HepG2 (cell line): ENCODE results near the gene SMYD4. TPM values are rescaled to one million over a fixed set of nuclear protein-coding genes. Genes with fewer than 3 reads are reported as not detected.

Experiments
- RERE ChIP-seq: IDR thresholded peaks from 2 replicates; pipeline ENCODE4 v1.6.1; 2016; ENCODE audit warnings: low read depth, missing genetic modification reagents, missing compliant biosample characterization
- SRF ChIP-seq: IDR thresholded peaks from 2 replicates; pipeline ENCODE4 v1.6.1; 2011; ENCODE audit warnings: mild to moderate bottlenecking, low read depth, low read length, moderate library complexity
- ZFYVE20 ChIP-seq: sonication (generic); formaldehyde crosslinking; IDR thresholded peaks from 2 replicates; pipeline ENCODE4 v1.8.0; 2023; ENCODE audit warnings: low read depth, mild to moderate bottlenecking, moderate library complexity, missing genetic modification reagents, borderline replicate concordance
- ZNF337 ChIP-seq: sonication (generic); formaldehyde crosslinking; IDR thresholded peaks from 2 replicates; pipeline ENCODE4 v1.5.1; 2020; ENCODE audit warnings: missing genetic modification reagents, low read depth, mild to moderate bottlenecking, borderline replicate concordance
- polyA plus RNA-seq, 8 experiments: library from polyadenylated mRNA; depleted of rRNA in 3 of 8; stranded (reverse) in 7 of 8; unstranded in 1 of 8; fragments of >200 nt; fragmentation: Illumina TruSeq in 4 of 8; extraction: Trizol in 4 of 8; gene quantifications; 2 replicates each; pipeline versions ENCODE4 v1.2.1 to v1.2.3, GENCODE V29; 2011 to 2016; ENCODE audit warnings: low read depth in 4 of 8, missing spikeins in 1 of 8, mixed read lengths in 1 of 8; ENCODE audit not compliant: insufficient read depth in 1 of 8
- total RNA-seq, 5 experiments: library from RNA; depleted of rRNA; stranded (reverse); fragments of >200 nt; fragmentation: Illumina TruSeq; extraction: Trizol; gene quantifications; 2 replicates each; pipeline ENCODE4 v1.2.3, GENCODE V29; 2016; ENCODE audit warnings: low read depth in 1 of 5
- TF ChIP-seq, protein P1 (sequence below): fragments of 450-650 bp; IDR thresholded peaks from 2 replicates; pipeline ENCODE4 v1.6.1; 2016
- TF ChIP-seq, protein P2 (sequence below), 2 experiments: fragments of 450-650 bp in 1 of 2; sonication (generic) in 1 of 2; formaldehyde crosslinking in 1 of 2; IDR thresholded peaks; 2 replicates each; pipeline versions ENCODE4 v1.6.1 to v1.8.0; 2016 to 2022; ENCODE audit warnings: antibody characterized with exemption in 1 of 2, mild to moderate bottlenecking in 1 of 2, missing genetic modification reagents in 1 of 2
- TF ChIP-seq, protein P3 (sequence below): sonication (generic); formaldehyde crosslinking; IDR thresholded peaks from 2 replicates; pipeline ENCODE4 v1.4.0; 2020; ENCODE audit warnings: mild to moderate bottlenecking, missing genetic modification reagents, borderline replicate concordance

SMYD4 gene
- total and polyA plus RNA-seq, 2 of the 13 experiments (the other 11 are each of a cell fraction or from before 2014, with no cell fraction given): 7.4 to 11.3 TPM

DNA sequence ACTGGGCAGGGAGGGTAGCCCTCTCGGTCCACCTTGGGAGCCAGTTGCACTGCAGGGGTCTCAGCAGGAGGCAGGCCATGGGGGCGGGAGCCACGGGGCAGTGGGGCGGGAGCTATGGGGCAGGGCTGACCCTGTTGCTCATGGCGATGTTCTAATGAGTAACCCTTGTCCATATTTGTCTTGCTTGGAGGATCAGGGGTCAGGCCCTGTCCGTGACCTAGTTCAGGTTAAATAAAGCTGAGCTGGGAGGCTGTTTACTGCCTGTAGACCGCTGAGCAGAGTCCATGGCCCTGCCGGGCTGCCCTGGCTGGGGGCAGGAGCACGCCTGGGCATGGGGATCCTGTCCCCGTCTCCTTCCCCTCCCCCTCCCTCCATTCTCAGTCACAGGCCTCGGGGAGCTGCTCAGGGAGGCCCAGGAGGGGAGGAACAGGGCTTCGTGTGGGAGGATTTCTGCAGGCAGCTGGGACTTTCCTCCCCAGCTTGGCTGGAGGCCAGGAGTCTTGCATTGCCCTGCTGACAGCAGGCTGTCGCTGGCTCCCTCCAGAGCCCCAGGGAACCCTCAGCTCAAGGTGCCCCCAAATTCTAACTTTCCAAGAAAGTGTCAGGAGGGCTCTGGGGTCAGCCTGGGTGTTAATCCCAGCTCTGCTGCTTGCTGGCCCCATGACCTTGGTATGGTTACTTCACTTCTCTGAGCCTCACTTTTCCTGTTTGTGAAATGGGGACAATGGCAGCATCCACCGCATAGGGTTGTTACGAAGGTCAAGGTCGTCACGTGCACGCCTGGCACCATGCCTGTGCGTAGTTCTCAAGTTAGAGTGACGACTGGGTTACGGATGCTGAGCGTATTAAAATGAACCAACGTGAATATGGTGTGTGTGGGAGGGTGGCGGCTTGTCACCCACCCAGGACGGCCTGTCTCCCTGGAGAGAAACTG, 93.1 kb downstream of the SMYD4 start (continued):
- TF ChIP-seq, protein P1, sequence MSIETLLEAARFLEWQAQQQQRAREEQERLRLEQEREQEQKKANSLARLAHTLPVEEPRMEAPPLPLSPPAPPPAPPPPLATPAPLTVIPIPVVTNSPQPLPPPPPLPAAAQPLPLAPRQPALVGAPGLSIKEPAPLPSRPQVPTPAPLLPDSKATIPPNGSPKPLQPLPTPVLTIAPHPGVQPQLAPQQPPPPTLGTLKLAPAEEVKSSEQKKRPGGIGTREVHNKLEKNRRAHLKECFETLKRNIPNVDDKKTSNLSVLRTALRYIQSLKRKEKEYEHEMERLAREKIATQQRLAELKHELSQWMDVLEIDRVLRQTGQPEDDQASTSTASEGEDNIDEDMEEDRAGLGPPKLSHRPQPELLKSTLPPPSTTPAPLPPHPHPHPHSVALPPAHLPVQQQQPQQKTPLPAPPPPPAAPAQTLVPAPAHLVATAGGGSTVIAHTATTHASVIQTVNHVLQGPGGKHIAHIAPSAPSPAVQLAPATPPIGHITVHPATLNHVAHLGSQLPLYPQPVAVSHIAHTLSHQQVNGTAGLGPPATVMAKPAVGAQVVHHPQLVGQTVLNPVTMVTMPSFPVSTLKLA: peak; percentile 68
- TF ChIP-seq ZFYVE20 (CRISPR knock-in tag) (no peak), ZNF337 (CRISPR knock-in tag) (peak; percentile 85; the same call in 1 of the 2 replicates), SRF (peak; percentile 89), RERE (peak; percentile 97)
- TF ChIP-seq, protein P2, sequence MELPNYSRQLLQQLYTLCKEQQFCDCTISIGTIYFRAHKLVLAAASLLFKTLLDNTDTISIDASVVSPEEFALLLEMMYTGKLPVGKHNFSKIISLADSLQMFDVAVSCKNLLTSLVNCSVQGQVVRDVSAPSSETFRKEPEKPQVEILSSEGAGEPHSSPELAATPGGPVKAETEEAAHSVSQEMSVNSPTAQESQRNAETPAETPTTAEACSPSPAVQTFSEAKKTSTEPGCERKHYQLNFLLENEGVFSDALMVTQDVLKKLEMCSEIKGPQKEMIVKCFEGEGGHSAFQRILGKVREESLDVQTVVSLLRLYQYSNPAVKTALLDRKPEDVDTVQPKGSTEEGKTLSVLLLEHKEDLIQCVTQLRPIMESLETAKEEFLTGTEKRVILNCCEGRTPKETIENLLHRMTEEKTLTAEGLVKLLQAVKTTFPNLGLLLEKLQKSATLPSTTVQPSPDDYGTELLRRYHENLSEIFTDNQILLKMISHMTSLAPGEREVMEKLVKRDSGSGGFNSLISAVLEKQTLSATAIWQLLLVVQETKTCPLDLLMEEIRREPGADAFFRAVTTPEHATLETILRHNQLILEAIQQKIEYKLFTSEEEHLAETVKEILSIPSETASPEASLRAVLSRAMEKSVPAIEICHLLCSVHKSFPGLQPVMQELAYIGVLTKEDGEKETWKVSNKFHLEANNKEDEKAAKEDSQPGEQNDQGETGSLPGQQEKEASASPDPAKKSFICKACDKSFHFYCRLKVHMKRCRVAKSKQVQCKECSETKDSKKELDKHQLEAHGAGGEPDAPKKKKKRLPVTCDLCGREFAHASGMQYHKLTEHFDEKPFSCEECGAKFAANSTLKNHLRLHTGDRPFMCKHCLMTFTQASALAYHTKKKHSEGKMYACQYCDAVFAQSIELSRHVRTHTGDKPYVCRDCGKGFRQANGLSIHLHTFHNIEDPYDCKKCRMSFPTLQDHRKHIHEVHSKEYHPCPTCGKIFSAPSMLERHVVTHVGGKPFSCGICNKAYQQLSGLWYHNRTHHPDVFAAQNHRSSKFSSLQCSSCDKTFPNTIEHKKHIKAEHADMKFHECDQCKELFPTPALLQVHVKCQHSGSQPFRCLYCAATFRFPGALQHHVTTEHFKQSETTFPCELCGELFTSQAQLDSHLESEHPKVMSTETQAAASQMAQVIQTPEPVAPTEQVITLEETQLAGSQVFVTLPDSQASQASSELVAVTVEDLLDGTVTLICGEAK (IDR thresholded peaks at IDR 0.05): no peak
- TF ChIP-seq, protein P2 (CRISPR knock-in tag; IDR thresholded peaks at IDR 0.05): peak; percentile 84
- TF ChIP-seq, protein P3, sequence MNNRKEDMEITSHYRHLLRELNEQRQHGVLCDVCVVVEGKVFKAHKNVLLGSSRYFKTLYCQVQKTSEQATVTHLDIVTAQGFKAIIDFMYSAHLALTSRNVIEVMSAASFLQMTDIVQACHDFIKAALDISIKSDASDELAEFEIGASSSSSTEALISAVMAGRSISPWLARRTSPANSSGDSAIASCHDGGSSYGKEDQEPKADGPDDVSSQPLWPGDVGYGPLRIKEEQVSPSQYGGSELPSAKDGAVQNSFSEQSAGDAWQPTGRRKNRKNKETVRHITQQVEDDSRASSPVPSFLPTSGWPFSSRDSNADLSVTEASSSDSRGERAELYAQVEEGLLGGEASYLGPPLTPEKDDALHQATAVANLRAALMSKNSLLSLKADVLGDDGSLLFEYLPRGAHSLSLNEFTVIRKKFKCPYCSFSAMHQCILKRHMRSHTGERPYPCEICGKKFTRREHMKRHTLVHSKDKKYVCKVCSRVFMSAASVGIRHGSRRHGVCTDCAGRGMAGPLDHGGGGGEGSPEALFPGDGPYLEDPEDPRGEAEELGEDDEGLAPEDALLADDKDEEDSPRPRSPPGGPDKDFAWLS: peak; percentile 77
